ENCODE measurements around the gene BLVRB. TPM values are rescaled to one million over a fixed set of nuclear protein-coding genes. Genes with fewer than 3 reads are reported as not detected.

The BLVRB gene
- total and polyA plus RNA-seq, 9 of the 15 experiments (the other 6 are each of a cell fraction or from before 2014, with no cell fraction given), result 81.1 to 749 (median 331) TPM

DNA sequence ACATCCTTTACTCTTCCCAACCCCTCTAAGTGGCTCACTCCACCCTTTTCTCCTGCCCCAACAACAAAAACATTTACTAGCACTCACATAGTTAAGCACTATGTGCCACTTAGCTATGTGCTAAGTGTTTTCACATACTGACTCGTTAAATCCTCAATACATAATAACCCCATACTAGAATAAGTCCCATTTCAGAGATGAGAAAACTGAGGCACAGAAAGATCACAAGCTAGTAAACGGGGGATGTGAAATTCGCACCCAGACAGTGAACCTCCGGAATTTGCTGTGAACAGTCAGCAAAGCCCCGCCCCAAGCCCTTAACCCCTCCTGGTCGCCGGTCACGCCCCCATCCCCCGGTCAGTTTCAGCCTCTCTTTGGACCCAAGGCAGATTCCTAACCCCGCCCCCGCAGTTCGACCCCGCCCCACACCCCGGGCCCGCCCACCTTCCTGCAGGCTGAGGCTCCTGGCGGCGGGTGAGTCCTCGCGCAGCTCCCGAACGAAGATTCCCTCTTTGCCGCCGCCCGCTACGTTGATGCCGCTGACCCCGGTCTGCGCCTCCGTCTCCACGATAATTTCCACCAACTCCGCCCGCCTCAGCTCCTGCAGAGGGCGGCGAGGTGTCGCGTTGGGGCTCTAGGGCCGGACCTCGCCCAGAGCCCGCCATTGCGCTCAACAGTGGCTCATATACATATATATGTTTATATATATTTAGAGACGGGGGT lies 62.1 kb downstream of the BLVRB start (continued):
- TF ChIP-seq, protein P1, sequence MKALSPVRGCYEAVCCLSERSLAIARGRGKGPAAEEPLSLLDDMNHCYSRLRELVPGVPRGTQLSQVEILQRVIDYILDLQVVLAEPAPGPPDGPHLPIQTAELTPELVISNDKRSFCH (CRISPR knock-in tag; IDR thresholded peaks at IDR 0.05), result no peak
- TF ChIP-seq, protein P1 (tag; IDR thresholded peaks at IDR 0.05), result no peak
- TF ChIP-seq ZNF696 (CRISPR knock-in tag; conservative IDR thresholded peaks at IDR 0.05) (no peak), ZFP30 (CRISPR knock-in tag; IDR thresholded peaks at IDR 0.05; ENCODE audit: borderline replicate concordance) (no peak), TCFL5 (CRISPR knock-in tag; conservative IDR thresholded peaks at IDR 0.05) (no peak), ADNP (tag; IDR thresholded peaks at IDR 0.05) (peak; percentile 99), ZNF347 (CRISPR knock-in tag; IDR thresholded peaks at IDR 0.05; ENCODE audit: low read depth) (no peak), RFX5 (IDR thresholded peaks at IDR 0.05; ENCODE audit: low read depth, low read length) (no peak)
- TF ChIP-seq, protein P2, sequence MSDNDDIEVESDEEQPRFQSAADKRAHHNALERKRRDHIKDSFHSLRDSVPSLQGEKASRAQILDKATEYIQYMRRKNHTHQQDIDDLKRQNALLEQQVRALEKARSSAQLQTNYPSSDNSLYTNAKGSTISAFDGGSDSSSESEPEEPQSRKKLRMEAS (CRISPR knock-in tag; IDR thresholded peaks at IDR 0.05), result peak; percentile 36; the same call in 1 of the 2 replicates
- TF ChIP-seq, protein P3, sequence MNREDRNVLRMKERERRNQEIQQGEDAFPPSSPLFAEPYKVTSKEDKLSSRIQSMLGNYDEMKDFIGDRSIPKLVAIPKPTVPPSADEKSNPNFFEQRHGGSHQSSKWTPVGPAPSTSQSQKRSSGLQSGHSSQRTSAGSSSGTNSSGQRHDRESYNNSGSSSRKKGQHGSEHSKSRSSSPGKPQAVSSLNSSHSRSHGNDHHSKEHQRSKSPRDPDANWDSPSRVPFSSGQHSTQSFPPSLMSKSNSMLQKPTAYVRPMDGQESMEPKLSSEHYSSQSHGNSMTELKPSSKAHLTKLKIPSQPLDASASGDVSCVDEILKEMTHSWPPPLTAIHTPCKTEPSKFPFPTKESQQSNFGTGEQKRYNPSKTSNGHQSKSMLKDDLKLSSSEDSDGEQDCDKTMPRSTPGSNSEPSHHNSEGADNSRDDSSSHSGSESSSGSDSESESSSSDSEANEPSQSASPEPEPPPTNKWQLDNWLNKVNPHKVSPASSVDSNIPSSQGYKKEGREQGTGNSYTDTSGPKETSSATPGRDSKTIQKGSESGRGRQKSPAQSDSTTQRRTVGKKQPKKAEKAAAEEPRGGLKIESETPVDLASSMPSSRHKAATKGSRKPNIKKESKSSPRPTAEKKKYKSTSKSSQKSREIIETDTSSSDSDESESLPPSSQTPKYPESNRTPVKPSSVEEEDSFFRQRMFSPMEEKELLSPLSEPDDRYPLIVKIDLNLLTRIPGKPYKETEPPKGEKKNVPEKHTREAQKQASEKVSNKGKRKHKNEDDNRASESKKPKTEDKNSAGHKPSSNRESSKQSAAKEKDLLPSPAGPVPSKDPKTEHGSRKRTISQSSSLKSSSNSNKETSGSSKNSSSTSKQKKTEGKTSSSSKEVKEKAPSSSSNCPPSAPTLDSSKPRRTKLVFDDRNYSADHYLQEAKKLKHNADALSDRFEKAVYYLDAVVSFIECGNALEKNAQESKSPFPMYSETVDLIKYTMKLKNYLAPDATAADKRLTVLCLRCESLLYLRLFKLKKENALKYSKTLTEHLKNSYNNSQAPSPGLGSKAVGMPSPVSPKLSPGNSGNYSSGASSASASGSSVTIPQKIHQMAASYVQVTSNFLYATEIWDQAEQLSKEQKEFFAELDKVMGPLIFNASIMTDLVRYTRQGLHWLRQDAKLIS (CRISPR knock-in tag; IDR thresholded peaks at IDR 0.05), result no peak
- TF ChIP-seq, protein P4, sequence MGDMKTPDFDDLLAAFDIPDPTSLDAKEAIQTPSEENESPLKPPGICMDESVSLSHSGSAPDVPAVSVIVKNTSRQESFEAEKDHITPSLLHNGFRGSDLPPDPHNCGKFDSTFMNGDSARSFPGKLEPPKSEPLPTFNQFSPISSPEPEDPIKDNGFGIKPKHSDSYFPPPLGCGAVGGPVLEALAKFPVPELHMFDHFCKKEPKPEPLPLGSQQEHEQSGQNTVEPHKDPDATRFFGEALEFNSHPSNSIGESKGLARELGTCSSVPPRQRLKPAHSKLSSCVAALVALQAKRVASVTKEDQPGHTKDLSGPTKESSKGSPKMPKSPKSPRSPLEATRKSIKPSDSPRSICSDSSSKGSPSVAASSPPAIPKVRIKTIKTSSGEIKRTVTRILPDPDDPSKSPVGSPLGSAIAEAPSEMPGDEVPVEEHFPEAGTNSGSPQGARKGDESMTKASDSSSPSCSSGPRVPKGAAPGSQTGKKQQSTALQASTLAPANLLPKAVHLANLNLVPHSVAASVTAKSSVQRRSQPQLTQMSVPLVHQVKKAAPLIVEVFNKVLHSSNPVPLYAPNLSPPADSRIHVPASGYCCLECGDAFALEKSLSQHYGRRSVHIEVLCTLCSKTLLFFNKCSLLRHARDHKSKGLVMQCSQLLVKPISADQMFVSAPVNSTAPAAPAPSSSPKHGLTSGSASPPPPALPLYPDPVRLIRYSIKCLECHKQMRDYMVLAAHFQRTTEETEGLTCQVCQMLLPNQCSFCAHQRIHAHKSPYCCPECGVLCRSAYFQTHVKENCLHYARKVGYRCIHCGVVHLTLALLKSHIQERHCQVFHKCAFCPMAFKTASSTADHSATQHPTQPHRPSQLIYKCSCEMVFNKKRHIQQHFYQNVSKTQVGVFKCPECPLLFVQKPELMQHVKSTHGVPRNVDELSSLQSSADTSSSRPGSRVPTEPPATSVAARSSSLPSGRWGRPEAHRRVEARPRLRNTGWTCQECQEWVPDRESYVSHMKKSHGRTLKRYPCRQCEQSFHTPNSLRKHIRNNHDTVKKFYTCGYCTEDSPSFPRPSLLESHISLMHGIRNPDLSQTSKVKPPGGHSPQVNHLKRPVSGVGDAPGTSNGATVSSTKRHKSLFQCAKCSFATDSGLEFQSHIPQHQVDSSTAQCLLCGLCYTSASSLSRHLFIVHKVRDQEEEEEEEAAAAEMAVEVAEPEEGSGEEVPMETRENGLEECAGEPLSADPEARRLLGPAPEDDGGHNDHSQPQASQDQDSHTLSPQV (IDR thresholded peaks at IDR 0.05), result no peak
- TF ChIP-seq, protein P5, sequence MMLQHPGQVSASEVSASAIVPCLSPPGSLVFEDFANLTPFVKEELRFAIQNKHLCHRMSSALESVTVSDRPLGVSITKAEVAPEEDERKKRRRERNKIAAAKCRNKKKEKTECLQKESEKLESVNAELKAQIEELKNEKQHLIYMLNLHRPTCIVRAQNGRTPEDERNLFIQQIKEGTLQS (IDR thresholded peaks at IDR 0.05), result no peak
- TF ChIP-seq, protein P5 (CRISPR knock-in tag; conservative IDR thresholded peaks at IDR 0.05), result no peak
- TF ChIP-seq, protein P6, sequence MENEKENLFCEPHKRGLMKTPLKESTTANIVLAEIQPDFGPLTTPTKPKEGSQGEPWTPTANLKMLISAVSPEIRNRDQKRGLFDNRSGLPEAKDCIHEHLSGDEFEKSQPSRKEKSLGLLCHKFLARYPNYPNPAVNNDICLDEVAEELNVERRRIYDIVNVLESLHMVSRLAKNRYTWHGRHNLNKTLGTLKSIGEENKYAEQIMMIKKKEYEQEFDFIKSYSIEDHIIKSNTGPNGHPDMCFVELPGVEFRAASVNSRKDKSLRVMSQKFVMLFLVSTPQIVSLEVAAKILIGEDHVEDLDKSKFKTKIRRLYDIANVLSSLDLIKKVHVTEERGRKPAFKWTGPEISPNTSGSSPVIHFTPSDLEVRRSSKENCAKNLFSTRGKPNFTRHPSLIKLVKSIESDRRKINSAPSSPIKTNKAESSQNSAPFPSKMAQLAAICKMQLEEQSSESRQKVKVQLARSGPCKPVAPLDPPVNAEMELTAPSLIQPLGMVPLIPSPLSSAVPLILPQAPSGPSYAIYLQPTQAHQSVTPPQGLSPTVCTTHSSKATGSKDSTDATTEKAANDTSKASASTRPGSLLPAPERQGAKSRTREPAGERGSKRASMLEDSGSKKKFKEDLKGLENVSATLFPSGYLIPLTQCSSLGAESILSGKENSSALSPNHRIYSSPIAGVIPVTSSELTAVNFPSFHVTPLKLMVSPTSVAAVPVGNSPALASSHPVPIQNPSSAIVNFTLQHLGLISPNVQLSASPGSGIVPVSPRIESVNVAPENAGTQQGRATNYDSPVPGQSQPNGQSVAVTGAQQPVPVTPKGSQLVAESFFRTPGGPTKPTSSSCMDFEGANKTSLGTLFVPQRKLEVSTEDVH (IDR thresholded peaks at IDR 0.05; ENCODE audit: low read depth, partially characterized antibody), result no peak

Data from K562 (cell line).